GM06990 (cell line): ENCODE data around the gene CD109.

Experiments
- DNase-seq: peaks from one replicate; pipeline ENCODE4 v3.0.0-alpha.2; 2011; ENCODE audit not compliant: insufficient read length; ENCODE audit errors: extremely low read depth
- H3K27me3 ChIP-seq: replicated peaks from 2 replicates; pipeline ENCODE4 v1.6.0; 2011; ENCODE audit warnings: low read length; ENCODE audit not compliant: control insufficient read depth, insufficient read depth
- H3K36me3 ChIP-seq: 2 replicates; pipeline ENCODE4 v1.5.1; 2011; ENCODE audit warnings: low read length; ENCODE audit not compliant: control insufficient read depth, insufficient read depth
- H3K4me3 ChIP-seq: replicated peaks from 2 replicates; pipeline ENCODE4 v1.5.1; 2011; ENCODE audit warnings: low read depth, mild to moderate bottlenecking, control low read depth, low read length
- TF ChIP-seq, protein P1 (sequence below): IDR thresholded peaks from 2 replicates; pipeline ENCODE4 v1.5.1; 2011; ENCODE audit warnings: low read length, control low read depth, mild to moderate bottlenecking, inconsistent platforms; ENCODE audit not compliant: insufficient read depth, poor library complexity, severe bottlenecking

Gene CD109

GRCh38 chr6:73655341-73655917, 40.6 kb upstream of the CD109 start:
- peak overlapping the region; percentile 89 for H3K4me3 ChIP-seq
- TF ChIP-seq, protein P1, sequence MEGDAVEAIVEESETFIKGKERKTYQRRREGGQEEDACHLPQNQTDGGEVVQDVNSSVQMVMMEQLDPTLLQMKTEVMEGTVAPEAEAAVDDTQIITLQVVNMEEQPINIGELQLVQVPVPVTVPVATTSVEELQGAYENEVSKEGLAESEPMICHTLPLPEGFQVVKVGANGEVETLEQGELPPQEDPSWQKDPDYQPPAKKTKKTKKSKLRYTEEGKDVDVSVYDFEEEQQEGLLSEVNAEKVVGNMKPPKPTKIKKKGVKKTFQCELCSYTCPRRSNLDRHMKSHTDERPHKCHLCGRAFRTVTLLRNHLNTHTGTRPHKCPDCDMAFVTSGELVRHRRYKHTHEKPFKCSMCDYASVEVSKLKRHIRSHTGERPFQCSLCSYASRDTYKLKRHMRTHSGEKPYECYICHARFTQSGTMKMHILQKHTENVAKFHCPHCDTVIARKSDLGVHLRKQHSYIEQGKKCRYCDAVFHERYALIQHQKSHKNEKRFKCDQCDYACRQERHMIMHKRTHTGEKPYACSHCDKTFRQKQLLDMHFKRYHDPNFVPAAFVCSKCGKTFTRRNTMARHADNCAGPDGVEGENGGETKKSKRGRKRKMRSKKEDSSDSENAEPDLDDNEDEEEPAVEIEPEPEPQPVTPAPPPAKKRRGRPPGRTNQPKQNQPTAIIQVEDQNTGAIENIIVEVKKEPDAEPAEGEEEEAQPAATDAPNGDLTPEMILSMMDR = no peak
- H3K36me3 ChIP-seq = no peaks in the 10 kb centered on the region
- H3K27me3 ChIP-seq = no peaks in the 10 kb centered on the region
- DNase-seq = no peak

DNA sequence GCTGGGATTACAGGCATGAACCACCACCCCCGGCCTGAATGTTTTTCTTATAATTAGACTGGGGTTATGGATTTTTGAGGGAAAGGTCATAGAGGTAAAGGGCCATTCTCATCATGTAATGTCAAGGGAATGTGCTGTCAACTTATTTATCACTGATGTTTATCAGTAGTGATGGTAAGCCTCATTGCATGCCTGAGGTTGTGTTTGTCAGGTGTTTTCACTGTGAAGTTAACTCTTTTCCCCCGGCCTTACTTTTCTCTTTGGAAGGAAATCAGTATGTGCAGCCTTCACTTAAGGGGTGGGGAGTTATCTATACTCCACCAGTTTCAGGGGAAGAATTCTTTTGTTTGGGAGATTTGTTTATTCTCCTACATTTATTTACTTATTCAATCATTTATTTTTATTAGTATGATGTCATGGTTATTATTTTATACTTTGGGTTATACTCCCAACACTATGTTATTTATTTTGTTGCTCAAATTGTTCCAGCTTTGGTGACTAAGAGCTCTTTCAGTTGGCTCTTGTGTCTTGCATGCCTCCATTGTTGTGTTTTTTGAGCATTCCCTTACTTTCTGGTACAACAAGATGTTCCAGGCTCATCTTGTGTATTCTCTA, 39.4 kb upstream of the CD109 start:
- Histone ChIP-seq H3K4me3 (no peak overlapping the region), H3K36me3 (no peaks in the 10 kb centered on the region), H3K27me3 (no peaks in the 10 kb centered on the region)
- TF ChIP-seq, protein P1 = no peak
- DNase-seq = no peak

DNA sequence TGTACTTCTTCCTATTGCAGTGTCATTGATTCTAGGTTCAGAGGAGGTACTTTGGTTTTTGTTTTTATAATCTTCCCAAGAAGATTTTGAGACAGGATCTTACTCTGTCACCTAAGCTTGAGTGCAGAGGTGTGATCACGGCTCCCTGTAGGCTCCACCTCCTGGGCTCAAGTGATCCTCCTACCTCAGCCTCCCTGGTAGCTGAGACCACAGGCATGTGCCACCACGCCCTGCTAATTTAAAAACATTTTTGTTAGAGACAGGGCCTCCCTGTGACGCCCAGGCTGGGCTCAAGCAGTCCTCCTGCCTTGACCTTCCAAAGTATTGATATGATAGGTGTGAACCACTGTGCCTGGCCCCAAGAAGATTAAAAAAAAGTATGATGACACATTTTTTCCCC, 38.8 kb upstream of the CD109 start:
- TF ChIP-seq, protein P1 = no peak
- DNase-seq = no peak
- Histone ChIP-seq H3K36me3 (no peaks in the 10 kb centered on the region), H3K27me3 (no peaks in the 10 kb centered on the region), H3K4me3 (no peak overlapping the region)

- TF ChIP-seq, protein P1 = no peak
- DNase-seq = no peak
- H3K4me3 ChIP-seq = no peak overlapping the region
- H3K36me3 ChIP-seq = no peaks in the 10 kb centered on the region
- H3K27me3 ChIP-seq = no peaks in the 10 kb centered on the region
These were observed 31.3 kb upstream of the CD109 start for GRCh38 chr6:73664701-73665100.

DNA sequence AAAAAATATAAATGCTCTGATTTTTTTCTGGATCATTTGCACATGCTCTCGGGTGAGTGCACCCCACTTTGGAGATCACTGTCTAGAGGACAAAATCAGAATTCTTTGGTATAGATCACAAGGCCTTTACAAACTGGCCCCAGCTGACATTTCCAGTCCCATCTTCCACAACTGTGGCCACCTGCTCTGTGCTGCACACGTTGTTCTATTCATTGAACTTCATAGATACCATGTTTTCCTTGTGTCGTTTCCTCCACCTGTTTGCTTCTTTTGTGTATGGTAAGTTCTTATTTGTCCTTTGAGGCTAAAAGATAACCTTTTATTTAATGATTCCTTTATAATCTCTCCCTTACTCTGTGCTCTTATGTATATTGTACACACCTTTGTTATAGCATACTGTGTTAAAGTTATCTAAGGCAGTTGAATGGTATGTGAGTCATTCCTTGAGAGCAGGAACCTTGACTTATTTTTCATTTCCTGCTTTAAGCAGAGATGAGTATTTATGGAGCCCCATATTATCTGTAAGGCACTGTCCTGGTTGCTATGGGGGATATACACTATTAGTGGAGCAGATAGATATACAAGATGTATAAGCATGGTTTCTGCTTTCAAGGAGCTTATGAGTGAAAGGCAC, 30.2 kb upstream of the CD109 start:
- H3K27me3 ChIP-seq = no peaks in the 10 kb centered on the region
- H3K4me3 ChIP-seq = no peak overlapping the region
- H3K36me3 ChIP-seq = no peaks in the 10 kb centered on the region
- peak; percentile 28 for DNase-seq
- TF ChIP-seq, protein P1 = no peak
